SK-N-SH (cell line): ENCODE measurements around the gene DHRSX. TPM values are rescaled to one million over a fixed set of nuclear protein-coding genes. Genes with fewer than 3 reads are reported as not detected.

ENCODE experiments used
- CTCF ChIA-PET: fragments of 300-600, 350-600 bp; formaldehyde crosslinking; extraction: SDS; loops from one replicate; lab custom pipeline; 2021; lab: Yijun Ruan, JAX
- POLR2A ChIA-PET: fragments of 350-600 bp; sonication (Branson Sonifier 250); formaldehyde crosslinking; extraction: SDS; loops from one replicate; lab custom pipeline; 2020; ENCODE audit warnings: antibody characterized with exemption, inconsistent platforms; lab: Yijun Ruan, JAX
- DNase-seq: peaks from one replicate; pipeline ENCODE4 v3.0.0; 2012
- H2AFZ ChIP-seq: fragments of 200-600 bp; sonication (generic); 2 replicates; pipeline ENCODE4 v1.8.1; 2016; ENCODE audit warnings: antibody characterized with exemption, mild to moderate bottlenecking, low read depth
- H3F3A ChIP-seq: fragments of 200-600 bp; sonication (generic); replicated peaks from 2 replicates; pipeline ENCODE3; 2016; ENCODE audit warnings: antibody characterized with exemption, mild to moderate bottlenecking; ENCODE audit not compliant: insufficient read depth
- H3K27ac ChIP-seq, 2 experiments: fragments of 200-500 bp in 1 of 2; fragments of 200-600 bp in 1 of 2; sonication (Bioruptor generic) in 1 of 2; sonication (generic), shearing (Covaris generic) in 1 of 2; 2 replicates each; pipeline versions ENCODE4 v1.5.1 to v1.6.1; 2014 to 2016; ENCODE audit warnings: low read depth in 2 of 2, inconsistent platforms in 1 of 2, low read length in 1 of 2, mild to moderate bottlenecking in 1 of 2, mixed read lengths in 1 of 2
- H3K27me3 ChIP-seq: fragments of 200-600 bp; sonication (generic), shearing (Covaris generic); 2 replicates; pipeline ENCODE4 v1.6.1; 2016; ENCODE audit warnings: mixed run types; ENCODE audit not compliant: insufficient read depth
- H3K36me3 ChIP-seq, 2 experiments: fragments of 200-500 bp in 1 of 2; fragments of 200-600 bp in 1 of 2; sonication (Bioruptor generic) in 1 of 2; sonication (generic) in 1 of 2; replicated peaks in 1 of 2; 2 replicates each; pipeline versions ENCODE3 to v1.5.1; 2014 to 2016; ENCODE audit warnings: low read length in 1 of 2, mild to moderate bottlenecking in 1 of 2; ENCODE audit not compliant: insufficient read depth in 2 of 2, control insufficient read depth in 1 of 2
- H3K4me1 ChIP-seq, 2 experiments: fragments of 200-500 bp in 1 of 2; fragments of 200-600 bp in 1 of 2; sonication (Bioruptor generic) in 1 of 2; sonication (generic), shearing (Covaris generic) in 1 of 2; 2 replicates each; pipeline versions ENCODE4 v1.5.1 to v1.6.1; 2014 to 2016; ENCODE audit warnings: low read depth in 1 of 2, low read length in 1 of 2, mixed run types in 1 of 2; ENCODE audit not compliant: insufficient read depth in 2 of 2, control insufficient read depth in 1 of 2
- H3K4me2 ChIP-seq: fragments of 200-600 bp; sonication (generic), shearing (Covaris generic); 2 replicates; pipeline ENCODE4 v1.6.1; 2017; ENCODE audit warnings: mixed run types
- H3K4me3 ChIP-seq, 2 experiments: fragments of 200-500 bp in 1 of 2; fragments of 200-600 bp in 1 of 2; sonication (Bioruptor generic) in 1 of 2; sonication (generic), shearing (Covaris generic) in 1 of 2; 2 replicates each; pipeline versions ENCODE4 v1.5.1 to v1.8.1; 2014 to 2016; ENCODE audit warnings: low read depth in 2 of 2, inconsistent platforms in 1 of 2, low read length in 1 of 2, mild to moderate bottlenecking in 1 of 2, mixed read lengths in 1 of 2, moderate library complexity in 1 of 2
- H3K79me2 ChIP-seq: fragments of 200-600 bp; sonication (generic); 2 replicates; pipeline ENCODE4 v1.8.1; 2017; ENCODE audit warnings: mild to moderate bottlenecking; ENCODE audit not compliant: insufficient read depth
- H3K9ac ChIP-seq: fragments of 200-600 bp; sonication (generic); 2 replicates; pipeline ENCODE4 v1.6.1; 2017; ENCODE audit warnings: mixed run types
- H3K9me2 ChIP-seq: fragments of 200-600 bp; sonication (generic); 2 replicates; pipeline ENCODE4 v1.6.1; 2017; ENCODE audit warnings: mixed run types
- H3K9me3 ChIP-seq: fragments of 200-600 bp; sonication (generic); 2 replicates; pipeline ENCODE4 v1.6.1; 2017; ENCODE audit warnings: mixed run types, mild to moderate bottlenecking, moderate library complexity
- H4K20me1 ChIP-seq: fragments of 200-600 bp; sonication (generic); 2 replicates; pipeline ENCODE4 v1.6.1; 2017; ENCODE audit warnings: mild to moderate bottlenecking, mixed run types; ENCODE audit not compliant: insufficient read depth
- ELF1 ChIP-seq: IDR thresholded peaks from 2 replicates; pipeline ENCODE4 v1.4.0; 2012
- EZH2phosphoT487 ChIP-seq: fragments of 200-600 bp; sonication (generic); IDR thresholded peaks from 2 replicates; pipeline ENCODE4 v1.6.1; 2017; ENCODE audit warnings: low read depth, mixed run types, mild to moderate bottlenecking, antibody characterized with exemption, moderate library complexity, borderline replicate concordance
- FOSL2 ChIP-seq: IDR thresholded peaks from 2 replicates; pipeline ENCODE4 v1.4.0; 2012; ENCODE audit warnings: low read depth, mild to moderate bottlenecking, moderate library complexity, borderline replicate concordance
- FOXJ3 ChIP-seq: sonication (generic); formaldehyde crosslinking; IDR thresholded peaks from 2 replicates; pipeline ENCODE4 v1.5.1; 2020; ENCODE audit warnings: mild to moderate bottlenecking, missing genetic modification reagents
- MXI1 ChIP-seq: IDR thresholded peaks from 2 replicates; pipeline ENCODE4 v1.6.1; 2012; ENCODE audit warnings: mild to moderate bottlenecking, low read depth, low read length, improper control_type of control experiment
- NRF1 ChIP-seq: IDR thresholded peaks from 2 replicates; pipeline ENCODE4 v1.6.1; 2012; ENCODE audit warnings: low read depth, mild to moderate bottlenecking, low read length
- RAD21 ChIP-seq: IDR thresholded peaks from 2 replicates; pipeline ENCODE4 v1.6.1; 2012; ENCODE audit warnings: mild to moderate bottlenecking, low read length
- RCOR1 ChIP-seq: fragments of 150-350 bp; IDR thresholded peaks from 2 replicates; pipeline ENCODE4 v1.6.1; 2017; ENCODE audit warnings: antibody characterized with exemption, low read length
- RFX5 ChIP-seq: IDR thresholded peaks from 2 replicates; pipeline ENCODE4 v1.6.1; 2012; ENCODE audit warnings: mild to moderate bottlenecking, improper control_type of control experiment, low read length
- RXRA ChIP-seq: IDR thresholded peaks from 2 replicates; pipeline ENCODE4 v1.4.0; 2012; ENCODE audit warnings: low read depth, mild to moderate bottlenecking, borderline replicate concordance
- SIN3A ChIP-seq: IDR thresholded peaks from 2 replicates; pipeline ENCODE4 v1.6.1; 2012; ENCODE audit warnings: low read depth, mild to moderate bottlenecking, low read length, moderate library complexity, borderline replicate concordance
- TAF1 ChIP-seq: IDR thresholded peaks from 2 replicates; pipeline ENCODE4 v1.6.1; 2012; ENCODE audit warnings: low read depth, mild to moderate bottlenecking, low read length, moderate library complexity, borderline replicate concordance
- TEAD4 ChIP-seq: IDR thresholded peaks from 2 replicates; pipeline ENCODE4 v1.4.0; 2012; ENCODE audit warnings: mild to moderate bottlenecking, borderline replicate concordance; ENCODE audit not compliant: insufficient read depth
- WGBS: methylation state at CpG from one replicate; pipeline ENCODE4 v1.1.6; 2017; ENCODE audit warnings: low lambda C conversion rate; 5-methylcytosine and 5-hydroxymethylcytosine counted together
- polyA plus RNA-seq, 3 experiments: library from polyadenylated mRNA; depleted of rRNA; stranded (reverse); fragments of >200 nt; gene quantifications; 2 replicates each; pipeline ENCODE4 v1.2.3, GENCODE V29; 2012
- TF ChIP-seq, protein P1 (sequence below): fragments of 150-350 bp; IDR thresholded peaks from 2 replicates; pipeline ENCODE4 v1.6.1; 2017; ENCODE audit warnings: antibody characterized with exemption, low read length, low read depth, borderline replicate concordance
- TF ChIP-seq, protein P2 (sequence below): IDR thresholded peaks from 2 replicates; pipeline ENCODE4 v1.4.0; 2012; ENCODE audit warnings: low read depth
- TF ChIP-seq, protein P3 (sequence below): IDR thresholded peaks from 2 replicates; pipeline ENCODE4 v1.6.1; 2012; ENCODE audit warnings: mild to moderate bottlenecking, low read depth, low read length, moderate library complexity
- TF ChIP-seq, protein P4 (sequence below): fragments of 150-350 bp; IDR thresholded peaks from 2 replicates; pipeline ENCODE4 v1.6.1; 2016; ENCODE audit warnings: mild to moderate bottlenecking, low read depth, low read length
- TF ChIP-seq, protein P5 (sequence below): IDR thresholded peaks from 2 replicates; pipeline ENCODE4; 2012
- TF ChIP-seq, protein P6 (sequence below): IDR thresholded peaks from 2 replicates; pipeline ENCODE4 v1.4.0; 2012; ENCODE audit warnings: low read depth, borderline replicate concordance

Gene DHRSX
- polyA plus RNA-seq, 1 of the 3 experiments (the other 2 are of a cell fraction): 34.3 TPM

DNA sequence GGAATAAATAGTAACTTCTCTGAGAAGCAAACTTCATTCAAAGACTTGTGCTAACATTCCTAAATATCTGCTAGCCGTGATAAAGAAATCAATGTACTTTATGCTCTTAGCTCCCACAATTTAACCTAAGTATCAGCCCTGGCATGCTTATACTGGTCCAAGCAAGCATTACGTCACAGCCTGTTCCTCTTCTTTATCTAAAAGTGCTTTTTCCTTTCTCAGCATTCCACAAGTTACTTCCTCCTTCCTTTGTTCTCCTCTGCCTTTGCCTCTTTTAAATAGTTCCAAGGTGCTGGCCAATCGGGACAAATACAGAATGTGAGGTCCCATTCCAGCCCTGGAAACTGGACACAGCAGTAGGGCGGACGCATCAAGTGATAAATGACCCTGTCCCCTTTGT, 249.6 kb downstream of the DHRSX start:
- no peak overlapping the region for H3K4me3 ChIP-seq
- H3K4me2 ChIP-seq: no peak overlapping the region
- no peaks in the 10 kb centered on the region for H3K4me1 ChIP-seq
- no peaks in the 10 kb centered on the region for H3K9me2 ChIP-seq
- H3K36me3 ChIP-seq: no peaks in the 10 kb centered on the region
- no peaks in the 10 kb centered on the region for H3K9me3 ChIP-seq
- H4K20me1 ChIP-seq: no peaks in the 10 kb centered on the region
- H3K27me3 ChIP-seq: no peaks in the 10 kb centered on the region
- WGBS: 85% methylated on average over 5 of the region's 5 CpGs
- no peak overlapping the region for H3K27ac ChIP-seq
- DNase-seq: no peak
- no peaks in the 10 kb centered on the region for H3K79me2 ChIP-seq
- no peak overlapping the region for H3K9ac ChIP-seq
- POLR2A ChIA-PET: no interaction called here
- CTCF ChIA-PET: no interaction called here
- no peak overlapping the region for H2AFZ ChIP-seq
- TF ChIP-seq RXRA (no peak), FOXJ3 (no peak), RCOR1 (no peak), RFX5 (no peak), FOSL2 (no peak), ELF1 (no peak), TEAD4 (no peak)
- TF ChIP-seq, protein P1, sequence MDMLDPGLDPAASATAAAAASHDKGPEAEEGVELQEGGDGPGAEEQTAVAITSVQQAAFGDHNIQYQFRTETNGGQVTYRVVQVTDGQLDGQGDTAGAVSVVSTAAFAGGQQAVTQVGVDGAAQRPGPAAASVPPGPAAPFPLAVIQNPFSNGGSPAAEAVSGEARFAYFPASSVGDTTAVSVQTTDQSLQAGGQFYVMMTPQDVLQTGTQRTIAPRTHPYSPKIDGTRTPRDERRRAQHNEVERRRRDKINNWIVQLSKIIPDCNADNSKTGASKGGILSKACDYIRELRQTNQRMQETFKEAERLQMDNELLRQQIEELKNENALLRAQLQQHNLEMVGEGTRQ: no peak
- TF ChIP-seq, protein P2, sequence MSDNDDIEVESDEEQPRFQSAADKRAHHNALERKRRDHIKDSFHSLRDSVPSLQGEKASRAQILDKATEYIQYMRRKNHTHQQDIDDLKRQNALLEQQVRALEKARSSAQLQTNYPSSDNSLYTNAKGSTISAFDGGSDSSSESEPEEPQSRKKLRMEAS: no peak
- TF ChIP-seq, protein P3, sequence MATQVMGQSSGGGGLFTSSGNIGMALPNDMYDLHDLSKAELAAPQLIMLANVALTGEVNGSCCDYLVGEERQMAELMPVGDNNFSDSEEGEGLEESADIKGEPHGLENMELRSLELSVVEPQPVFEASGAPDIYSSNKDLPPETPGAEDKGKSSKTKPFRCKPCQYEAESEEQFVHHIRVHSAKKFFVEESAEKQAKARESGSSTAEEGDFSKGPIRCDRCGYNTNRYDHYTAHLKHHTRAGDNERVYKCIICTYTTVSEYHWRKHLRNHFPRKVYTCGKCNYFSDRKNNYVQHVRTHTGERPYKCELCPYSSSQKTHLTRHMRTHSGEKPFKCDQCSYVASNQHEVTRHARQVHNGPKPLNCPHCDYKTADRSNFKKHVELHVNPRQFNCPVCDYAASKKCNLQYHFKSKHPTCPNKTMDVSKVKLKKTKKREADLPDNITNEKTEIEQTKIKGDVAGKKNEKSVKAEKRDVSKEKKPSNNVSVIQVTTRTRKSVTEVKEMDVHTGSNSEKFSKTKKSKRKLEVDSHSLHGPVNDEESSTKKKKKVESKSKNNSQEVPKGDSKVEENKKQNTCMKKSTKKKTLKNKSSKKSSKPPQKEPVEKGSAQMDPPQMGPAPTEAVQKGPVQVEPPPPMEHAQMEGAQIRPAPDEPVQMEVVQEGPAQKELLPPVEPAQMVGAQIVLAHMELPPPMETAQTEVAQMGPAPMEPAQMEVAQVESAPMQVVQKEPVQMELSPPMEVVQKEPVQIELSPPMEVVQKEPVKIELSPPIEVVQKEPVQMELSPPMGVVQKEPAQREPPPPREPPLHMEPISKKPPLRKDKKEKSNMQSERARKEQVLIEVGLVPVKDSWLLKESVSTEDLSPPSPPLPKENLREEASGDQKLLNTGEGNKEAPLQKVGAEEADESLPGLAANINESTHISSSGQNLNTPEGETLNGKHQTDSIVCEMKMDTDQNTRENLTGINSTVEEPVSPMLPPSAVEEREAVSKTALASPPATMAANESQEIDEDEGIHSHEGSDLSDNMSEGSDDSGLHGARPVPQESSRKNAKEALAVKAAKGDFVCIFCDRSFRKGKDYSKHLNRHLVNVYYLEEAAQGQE: no peak
- TF ChIP-seq, protein P4, sequence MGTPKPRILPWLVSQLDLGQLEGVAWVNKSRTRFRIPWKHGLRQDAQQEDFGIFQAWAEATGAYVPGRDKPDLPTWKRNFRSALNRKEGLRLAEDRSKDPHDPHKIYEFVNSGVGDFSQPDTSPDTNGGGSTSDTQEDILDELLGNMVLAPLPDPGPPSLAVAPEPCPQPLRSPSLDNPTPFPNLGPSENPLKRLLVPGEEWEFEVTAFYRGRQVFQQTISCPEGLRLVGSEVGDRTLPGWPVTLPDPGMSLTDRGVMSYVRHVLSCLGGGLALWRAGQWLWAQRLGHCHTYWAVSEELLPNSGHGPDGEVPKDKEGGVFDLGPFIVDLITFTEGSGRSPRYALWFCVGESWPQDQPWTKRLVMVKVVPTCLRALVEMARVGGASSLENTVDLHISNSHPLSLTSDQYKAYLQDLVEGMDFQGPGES: no peak
- peaks cover 17% of the 10 kb centered on the region for H3F3A ChIP-seq

DNA sequence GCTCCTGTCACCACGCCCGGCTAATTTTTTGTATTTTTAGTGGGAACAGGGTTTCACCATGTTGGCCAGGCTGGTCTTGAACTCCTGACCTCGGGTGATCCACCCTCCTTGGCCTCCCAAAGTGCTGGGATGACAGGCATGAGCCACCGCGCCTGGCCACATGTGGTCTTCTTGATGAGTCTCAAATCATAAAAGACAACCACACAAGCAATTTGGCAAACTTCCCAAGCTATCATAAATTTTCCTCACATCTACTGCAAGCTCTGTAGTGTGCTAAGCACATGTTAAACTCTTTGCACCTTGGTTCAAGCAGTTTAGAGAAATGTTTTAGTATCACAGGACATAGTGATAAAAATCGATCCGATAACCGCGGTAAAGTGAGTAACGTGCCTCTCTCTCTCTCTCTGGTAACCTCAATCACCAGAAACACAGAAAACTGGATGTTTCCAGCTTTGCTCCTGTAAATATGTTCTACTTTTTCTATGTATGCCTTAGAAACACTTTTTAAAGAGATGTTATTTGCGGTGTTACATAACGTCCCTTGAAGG, 256.8 kb downstream of the DHRSX start:
- no peaks in the 10 kb centered on the region for H3K79me2 ChIP-seq
- ChIA-PET CTCF (no interaction called here), POLR2A (no interaction called here)
- H2AFZ ChIP-seq: no peak overlapping the region
- H3K9ac ChIP-seq: no peak overlapping the region
- H3K9me2 ChIP-seq: no peaks in the 10 kb centered on the region
- no peak overlapping the region for H3K4me3 ChIP-seq
- H3K27me3 ChIP-seq: no peaks in the 10 kb centered on the region
- no peak overlapping the region for H3K27ac ChIP-seq
- no peaks in the 10 kb centered on the region for H4K20me1 ChIP-seq
- 97% methylated on average over 12 of the region's 12 CpGs for WGBS
- H3K4me1 ChIP-seq: no peaks in the 10 kb centered on the region
- no peaks in the 10 kb centered on the region for H3F3A ChIP-seq
- no peak for DNase-seq
- no peaks in the 10 kb centered on the region for H3K9me3 ChIP-seq
- H3K36me3 ChIP-seq: no peaks in the 10 kb centered on the region
- H3K4me2 ChIP-seq: no peak overlapping the region
- TF ChIP-seq MXI1 (no peak), SIN3A (no peak), EZH2phosphoT487 (no peak), TAF1 (no peak), NRF1 (no peak), RAD21 (no peak), ELF1 (no peak)
- TF ChIP-seq, protein P2: no peak
- TF ChIP-seq, protein P5, sequence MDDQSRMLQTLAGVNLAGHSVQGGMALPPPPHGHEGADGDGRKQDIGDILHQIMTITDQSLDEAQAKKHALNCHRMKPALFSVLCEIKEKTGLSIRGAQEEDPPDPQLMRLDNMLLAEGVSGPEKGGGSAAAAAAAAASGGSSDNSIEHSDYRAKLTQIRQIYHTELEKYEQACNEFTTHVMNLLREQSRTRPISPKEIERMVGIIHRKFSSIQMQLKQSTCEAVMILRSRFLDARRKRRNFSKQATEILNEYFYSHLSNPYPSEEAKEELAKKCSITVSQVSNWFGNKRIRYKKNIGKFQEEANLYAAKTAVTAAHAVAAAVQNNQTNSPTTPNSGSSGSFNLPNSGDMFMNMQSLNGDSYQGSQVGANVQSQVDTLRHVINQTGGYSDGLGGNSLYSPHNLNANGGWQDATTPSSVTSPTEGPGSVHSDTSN: no peak
- TF ChIP-seq, protein P6, sequence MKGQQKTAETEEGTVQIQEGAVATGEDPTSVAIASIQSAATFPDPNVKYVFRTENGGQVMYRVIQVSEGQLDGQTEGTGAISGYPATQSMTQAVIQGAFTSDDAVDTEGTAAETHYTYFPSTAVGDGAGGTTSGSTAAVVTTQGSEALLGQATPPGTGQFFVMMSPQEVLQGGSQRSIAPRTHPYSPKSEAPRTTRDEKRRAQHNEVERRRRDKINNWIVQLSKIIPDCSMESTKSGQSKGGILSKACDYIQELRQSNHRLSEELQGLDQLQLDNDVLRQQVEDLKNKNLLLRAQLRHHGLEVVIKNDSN: no peak
- TF ChIP-seq, protein P1: no peak
